ENCODE results near the gene SLC9A8.

SLC9A8 gene

GRCh38 chr20:49915380-49916145 is 102.9 kb downstream of the SLC9A8 start, which contains the start of gene SPATA2:
Gene SPATA2 (minus strand): TSS chr20:49915529. CDS start chr20:49908490, 7,039 bp downstream.
- Histone ChIP-seq H3K9me3 (ENCODE audit: control insufficient read depth, insufficient read depth, low read depth, low read length) (no peaks in the 10 kb centered on the region), H3K27ac (ENCODE audit: extremely low read depth, low read depth, low read length) (peak within 1 kb of the TSS; percentile 99), H3K4me1 (ENCODE audit: control insufficient read depth, insufficient read depth, low read length) (no peaks in the 10 kb centered on the region), H3K36me3 (ENCODE audit: control insufficient read depth in 2 of 2, insufficient read depth in 1 of 2, low read length in 2 of 2) (peaks cover 0 to 4% of the 10 kb centered on the region in 2 experiments; a peak in 1 of 3 replicates), H3K4me3 (ENCODE audit: low read depth, low read length) (peak within 1 kb of the TSS; percentile 99)
- POLR2A ChIA-PET, result interaction anchor here (0.8 to 2.0 kb wide), 5 partner anchors 9 to 218 kb away, joined by 3 to 11 read pairs (median 5); partner anchors contain the start of gene RNF114
- CTCF ChIA-PET, result interaction anchor here (0.5 to 1.3 kb wide), 7 partner anchors 10 to 666 kb away, joined by 3 to 6 read pairs (median 5); no protein-coding TSS in a partner anchor
- TF ChIP-seq OSR2 (tag by site-specific recombination; IDR thresholded peaks at IDR 0.05), result no peak
- peak; percentile 73 for TF ChIP-seq SP7 (tag by site-specific recombination; IDR thresholded peaks at IDR 0.05)
- TF ChIP-seq PBX3 (CRISPR knock-in tag; IDR thresholded peaks at IDR 0.05), result no peak; the same call in 1 of the 2 replicates
- no peak for TF ChIP-seq SCRT2 (tag by site-specific recombination; IDR thresholded peaks at IDR 0.05)
- TF ChIP-seq ZNF394 (tag by site-specific recombination; IDR thresholded peaks at IDR 0.05; ENCODE audit: borderline replicate concordance), result peak; percentile 15; the same call in 1 of the 2 replicates
- TF ChIP-seq YY1 (tag by site-specific recombination; IDR thresholded peaks at IDR 0.05), result peak; percentile 22; the same call in 1 of the 2 replicates
- TF ChIP-seq ZNF239 (tag by site-specific recombination; IDR thresholded peaks at IDR 0.05), result no peak
- TF ChIP-seq ZNF473 (tag by site-specific recombination; IDR thresholded peaks at IDR 0.05), result no peak
- TF ChIP-seq ZNF202 (tag by site-specific recombination; IDR thresholded peaks at IDR 0.05; ENCODE audit: borderline replicate concordance), result no peak
- TF ChIP-seq GLI4 (tag by site-specific recombination; IDR thresholded peaks at IDR 0.05), result no peak
- no peak for TF ChIP-seq ZBTB44 (tag by site-specific recombination; IDR thresholded peaks at IDR 0.05)
- peak; percentile 27; the same call in 1 of the 2 replicates for TF ChIP-seq ZNF561 (tag by site-specific recombination; IDR thresholded peaks at IDR 0.05; ENCODE audit: borderline replicate concordance)
- no peak for TF ChIP-seq ZNF223 (tag by site-specific recombination; IDR thresholded peaks at IDR 0.05)
- TF ChIP-seq ZBTB48 (tag by site-specific recombination; IDR thresholded peaks at IDR 0.05), result peak; percentile 84
- TF ChIP-seq ZNF580 (tag by site-specific recombination; IDR thresholded peaks at IDR 0.05), result no peak
- TF ChIP-seq ZNF513 (tag by site-specific recombination; IDR thresholded peaks at IDR 0.05), result no peak
- no peak for TF ChIP-seq ZNF37A (tag by site-specific recombination; IDR thresholded peaks at IDR 0.05)
- TF ChIP-seq ZNF830 (tag by site-specific recombination; IDR thresholded peaks at IDR 0.05; ENCODE audit: low read depth), result no peak
- TF ChIP-seq ZNF19 (tag by site-specific recombination; IDR thresholded peaks at IDR 0.05; ENCODE audit: low read depth), result no peak
- 0 out of 2 replicates have a peak, but pooled peaks have one; percentile 41 for TF ChIP-seq KLF16 (tag by site-specific recombination; IDR thresholded peaks at IDR 0.05)
- TF ChIP-seq HOXA7 (CRISPR knock-in tag; IDR thresholded peaks at IDR 0.05; ENCODE audit: borderline replicate concordance), result no peak
- TF ChIP-seq GLI2 (tag by site-specific recombination; IDR thresholded peaks at IDR 0.05; ENCODE audit: borderline replicate concordance, low read depth), result no peak
- TF ChIP-seq ZNF404 (tag by site-specific recombination; IDR thresholded peaks at IDR 0.05), result no peak
- TF ChIP-seq PRDM10 (tag by site-specific recombination; IDR thresholded peaks at IDR 0.05), result no peak
- TF ChIP-seq ZNF664 (tag by site-specific recombination; IDR thresholded peaks at IDR 0.05), result no peak
- TF ChIP-seq ZBTB8A (tag by site-specific recombination; IDR thresholded peaks at IDR 0.05), result peak; percentile 32
- TF ChIP-seq ZSCAN16 (tag by site-specific recombination; IDR thresholded peaks at IDR 0.05), result no peak
- no peak for TF ChIP-seq ZNF521 (tag by site-specific recombination; IDR thresholded peaks at IDR 0.05)
- peak; percentile 54 for TF ChIP-seq ZFHX2 (tag by site-specific recombination; conservative IDR thresholded peaks at IDR 0.05)

Measured in HEK293 (cell line).